Kidney (tissue), 14 donors: Measurements from ENCODE around the gene MLC1. TPM values are rescaled to one million over a fixed set of nuclear protein-coding genes. Genes with fewer than 3 reads are reported as not detected.

ENCODE experiments used
- DNase-seq, 5 donors: peaks; one replicate each; pipeline ENCODE4 v3.0.0-alpha.2; 2013 to 2020
- FAIRE-seq: peaks from 2 replicates; lab custom pipeline; 2012; peaks lifted over from hg19 to GRCh38; lab: Jason Lieb, UNC
- H3K27ac ChIP-seq, 2 donors: one replicate each; pipeline ENCODE4 v1.7.0; 2013; ENCODE audit warnings: low read depth in 2 of 2, low read length in 2 of 2, inconsistent platforms in 1 of 2
- H3K27me3 ChIP-seq: one replicate; pipeline ENCODE4 v1.7.1; 2013; ENCODE audit warnings: low read length, inconsistent platforms; ENCODE audit not compliant: control insufficient read depth, insufficient read depth
- H3K36me3 ChIP-seq, 3 donors: one replicate each; pipeline versions ENCODE4 v1.7.0 to v1.7.1; 2013; ENCODE audit warnings: low read length in 3 of 3, control low read depth in 1 of 3, inconsistent platforms in 1 of 3; ENCODE audit not compliant: insufficient read depth in 3 of 3, control insufficient read depth in 2 of 3
- H3K4me1 ChIP-seq, 3 donors: one replicate each; pipeline versions ENCODE4 v1.7.0 to v1.7.1; 2013; ENCODE audit warnings: low read length in 3 of 3, inconsistent platforms in 1 of 3, low read depth in 1 of 3; ENCODE audit not compliant: control insufficient read depth in 2 of 3, insufficient read depth in 2 of 3
- H3K4me3 ChIP-seq, 3 donors: one replicate each; pipeline versions ENCODE4 v1.7.0 to v1.8.1; 2013; ENCODE audit warnings: low read length in 3 of 3, control low read depth in 1 of 3, inconsistent platforms in 1 of 3
- H3K9ac ChIP-seq, 3 donors: one replicate each; pipeline versions ENCODE4 v1.7.0 to v1.7.1; 2013; ENCODE audit warnings: low read length in 3 of 3, control low read depth in 1 of 3, inconsistent platforms in 1 of 3
- H3K9me3 ChIP-seq, 3 donors: one replicate each; pipeline versions ENCODE4 v1.7.0 to v1.7.1; 2013; ENCODE audit warnings: low read length in 3 of 3, control low read depth in 1 of 3, inconsistent platforms in 1 of 3; ENCODE audit not compliant: control insufficient read depth in 2 of 3, insufficient read depth in 1 of 3
- intact Hi-C: fragments of 100-400 bp; cut with DNase I; formaldehyde crosslinking; loops from one replicate; pipeline ENCODE4 v1.11.1; 2022
- polyA plus RNA-seq: library from polyadenylated mRNA; stranded (reverse); fragments of 350-450 nt; fragmentation: Illumina TruSeq; extraction: RNeasy Lipid Tissue Mini Kit (QIAGEN cat#74804); gene quantifications from one replicate; pipeline ENCODE4 v1.2.3, GENCODE V29; 2014; ENCODE audit warnings: low read depth, low replicate concordance; ENCODE audit not compliant: insufficient read depth
- total RNA-seq: library from RNA; stranded (reverse); fragmentation: NEBNext Ultra II Directional; extraction: Animal tissue kit (Norgen Biotek cat#: 25700); gene quantifications from one replicate; pipeline ENCODE4 v1.2.1, GENCODE V29; 2021
- TF ChIP-seq, protein P1 (sequence below): IDR thresholded peaks from 3 replicates; pipeline ENCODE4 v1.5.1; 2012; ENCODE audit warnings: mild to moderate bottlenecking, moderate library complexity, borderline replicate concordance; ENCODE audit not compliant: insufficient read depth; ENCODE audit errors: extremely low read depth
- donor health status: control.
- donor health status: control.
- donor health status: control.
- donor health status: control.
- donor health status: control.
- donor health status: DM: yes; HTN: yes; CAD: no.
- donor health status: Normal renal cell carcinoma (clear cell type).

MLC1 gene
- total and polyA plus RNA-seq, 2 donors from 2014 or later = 0.28 TPM; not detected in 1

DNA sequence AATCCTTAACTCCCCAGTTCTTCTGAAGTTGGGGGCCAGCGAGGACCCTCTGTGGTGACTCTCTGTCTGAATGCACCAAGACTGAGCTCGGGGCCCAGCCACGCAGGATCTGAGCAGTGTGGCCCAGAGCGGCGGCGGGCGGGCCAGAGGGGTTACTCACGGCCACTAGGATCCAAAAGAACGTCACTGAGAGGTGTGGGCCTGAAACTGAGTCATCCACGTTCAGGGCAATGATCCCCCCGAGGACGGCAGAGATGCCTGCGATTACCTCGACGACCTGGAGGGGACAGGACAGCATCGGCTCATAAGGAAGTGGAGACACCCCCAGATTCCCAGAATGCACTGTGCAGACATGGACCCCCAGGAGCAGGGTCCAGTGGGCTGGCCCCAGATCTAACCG lies 11.2 kb downstream of the MLC1 start:
- Histone ChIP-seq H3K36me3 (no peaks in the 10 kb centered on the region), H3K4me3 (no peak overlapping the region), H3K27ac (no peak overlapping the region), H3K9me3 (no peaks in the 10 kb centered on the region), H3K27me3 (no peaks in the 10 kb centered on the region), H3K4me1 (no peaks in the 10 kb centered on the region), H3K9ac (no peak overlapping the region)
- DNase-seq = peak in 1 of 5 donors; percentile 39
- intact Hi-C loops = no loop called here
- TF ChIP-seq, protein P1, sequence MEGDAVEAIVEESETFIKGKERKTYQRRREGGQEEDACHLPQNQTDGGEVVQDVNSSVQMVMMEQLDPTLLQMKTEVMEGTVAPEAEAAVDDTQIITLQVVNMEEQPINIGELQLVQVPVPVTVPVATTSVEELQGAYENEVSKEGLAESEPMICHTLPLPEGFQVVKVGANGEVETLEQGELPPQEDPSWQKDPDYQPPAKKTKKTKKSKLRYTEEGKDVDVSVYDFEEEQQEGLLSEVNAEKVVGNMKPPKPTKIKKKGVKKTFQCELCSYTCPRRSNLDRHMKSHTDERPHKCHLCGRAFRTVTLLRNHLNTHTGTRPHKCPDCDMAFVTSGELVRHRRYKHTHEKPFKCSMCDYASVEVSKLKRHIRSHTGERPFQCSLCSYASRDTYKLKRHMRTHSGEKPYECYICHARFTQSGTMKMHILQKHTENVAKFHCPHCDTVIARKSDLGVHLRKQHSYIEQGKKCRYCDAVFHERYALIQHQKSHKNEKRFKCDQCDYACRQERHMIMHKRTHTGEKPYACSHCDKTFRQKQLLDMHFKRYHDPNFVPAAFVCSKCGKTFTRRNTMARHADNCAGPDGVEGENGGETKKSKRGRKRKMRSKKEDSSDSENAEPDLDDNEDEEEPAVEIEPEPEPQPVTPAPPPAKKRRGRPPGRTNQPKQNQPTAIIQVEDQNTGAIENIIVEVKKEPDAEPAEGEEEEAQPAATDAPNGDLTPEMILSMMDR = no peak
- no peak for FAIRE-seq

DNA sequence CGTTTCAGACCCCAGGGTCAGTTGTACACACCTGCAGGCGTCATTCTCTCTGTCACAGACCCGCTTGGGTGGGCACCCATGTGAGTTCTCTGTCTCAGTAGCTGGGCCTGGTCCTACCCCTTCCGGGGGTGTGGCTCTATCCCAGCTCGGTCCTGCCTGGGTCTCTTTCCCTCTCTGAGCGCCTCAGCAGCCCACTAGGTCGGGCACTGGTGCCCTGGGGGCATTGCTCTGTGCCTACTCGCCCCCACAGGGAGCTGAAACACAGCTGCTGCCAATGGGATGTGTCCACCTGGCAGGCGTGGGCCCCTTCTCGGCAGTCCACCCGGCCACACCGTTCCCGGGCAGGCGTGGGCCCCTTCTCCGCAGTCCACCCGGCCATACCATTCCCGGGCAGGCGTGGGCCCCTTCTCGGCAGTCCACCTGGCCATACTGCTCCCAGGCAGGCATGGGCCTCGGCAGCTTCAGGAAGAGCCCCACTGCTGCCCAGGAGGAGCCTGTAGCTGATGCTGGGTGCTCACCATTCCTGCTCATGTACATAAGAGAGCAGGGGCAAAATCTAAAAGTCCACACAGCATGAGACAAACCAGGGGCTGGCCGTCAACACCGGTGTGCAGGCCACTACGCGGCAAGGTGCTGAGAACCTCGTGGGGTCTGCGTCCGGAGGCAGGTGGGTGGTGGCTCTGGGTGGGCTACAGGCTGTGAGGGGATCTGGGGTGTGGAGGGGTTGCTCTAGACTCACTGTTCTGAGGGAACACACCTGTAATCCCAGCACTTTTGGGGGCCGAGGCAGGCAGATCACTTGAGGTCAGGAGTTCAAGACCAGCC lies 12.3 kb downstream of the MLC1 start:
- intact Hi-C loops = no loop called here
- Histone ChIP-seq H3K27me3 (no peaks in the 10 kb centered on the region), H3K4me1 (no peaks in the 10 kb centered on the region), H3K36me3 (no peaks in the 10 kb centered on the region), H3K9me3 (no peaks in the 10 kb centered on the region), H3K4me3 (no peak overlapping the region), H3K9ac (no peak overlapping the region), H3K27ac (no peak overlapping the region)
- DNase-seq (peak in 1 of 5 donors; percentile 49), FAIRE-seq (no peak)
- TF ChIP-seq, protein P1 = no peak

DNA sequence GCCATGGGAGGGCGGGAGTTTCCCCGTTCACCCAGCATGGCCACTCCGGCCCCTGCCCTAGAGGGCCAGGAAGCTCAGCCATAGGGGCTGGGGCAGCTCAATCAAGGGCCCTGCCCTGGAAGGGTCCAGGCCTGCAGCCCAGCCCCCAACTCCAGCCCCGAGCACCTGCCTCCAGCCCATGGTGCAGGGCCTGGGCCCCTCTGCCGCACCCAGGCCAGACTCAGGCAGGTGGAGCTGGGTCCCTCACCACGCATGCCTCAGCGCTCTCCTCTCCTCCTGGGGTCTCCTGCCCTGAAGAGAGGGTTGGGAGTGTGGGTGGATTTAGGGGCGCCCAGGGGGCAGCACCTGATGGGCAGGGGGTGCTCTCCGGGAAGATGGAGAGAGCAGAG lies 13.1 kb downstream of the MLC1 start:
- peak in 1 of 5 donors; percentile 54 for DNase-seq
- no peaks in the 10 kb centered on the region for H3K27me3 ChIP-seq

More for the DNA sequence above, 13.1 kb downstream of the MLC1 start:
- H3K27ac ChIP-seq = no peak overlapping the region
- TF ChIP-seq, protein P1 = no peak
- H3K4me3 ChIP-seq = no peak overlapping the region
- H3K9me3 ChIP-seq = no peaks in the 10 kb centered on the region
- H3K9ac ChIP-seq = no peak overlapping the region
- no peaks in the 10 kb centered on the region for H3K4me1 ChIP-seq
- intact Hi-C loops = no loop called here
- no peaks in the 10 kb centered on the region for H3K36me3 ChIP-seq
- no peak for FAIRE-seq
